ENCODE results near the gene RASEF.

Gene RASEF

DNA sequence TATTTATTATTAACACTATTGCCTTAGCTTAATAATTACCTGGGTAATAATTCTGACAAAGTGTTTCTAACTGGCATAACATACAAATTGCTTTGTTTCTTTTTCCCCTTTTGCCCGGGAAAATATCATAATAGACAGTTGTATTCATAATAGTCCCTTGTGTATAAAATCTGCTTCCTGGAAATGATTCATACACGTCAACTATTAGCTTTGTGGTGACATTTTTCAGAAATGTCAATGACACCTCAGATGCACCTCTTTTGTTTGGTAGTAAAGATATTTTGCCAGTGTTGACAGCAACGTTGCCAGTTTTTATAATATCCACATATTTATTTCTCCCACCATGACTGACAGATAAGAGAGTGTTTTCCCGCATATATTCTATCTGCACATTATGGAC lies 73.0 kb downstream of the RASEF start:
- TF ChIP-seq EZH2phosphoT487 (IDR thresholded peaks at IDR 0.05; ENCODE audit: borderline replicate concordance, low read length) (no peak), CTCF (IDR thresholded peaks at IDR 0.05; ENCODE audit: low read depth, low read length, poor library complexity, severe bottlenecking) (no peak)
- Histone ChIP-seq H3K27ac (ENCODE audit: low read depth, low read length) (no peak overlapping the region), H3K9me3 (ENCODE audit: control insufficient read depth, insufficient read depth, low read length) (no peaks in the 10 kb centered on the region), H3F3A (ENCODE audit: control insufficient read depth, insufficient read depth) (no peaks in the 10 kb centered on the region), H4K20me1 (ENCODE audit: control insufficient read depth, insufficient read depth, low read depth, low read length) (no peaks in the 10 kb centered on the region), H3K36me3 (ENCODE audit: control insufficient read depth, low read length) (no peaks in the 10 kb centered on the region), H3K9me2 (replicated peaks; ENCODE audit: control insufficient read depth, low read length) (no peaks in the 10 kb centered on the region), H3K79me2 (ENCODE audit: control insufficient read depth, low read length) (no peaks in the 10 kb centered on the region), H3K27me3 (ENCODE audit: control insufficient read depth, low read length) (no peaks in the 10 kb centered on the region), H3K4me3 (ENCODE audit: low read length) (no peak overlapping the region), H3K4me2 (ENCODE audit: low read length) (no peak overlapping the region), H3K4me1 (ENCODE audit: control insufficient read depth, low read length) (no peaks in the 10 kb centered on the region)

GRCh38 chr9:82988488-82988887 lies 74.5 kb downstream of the RASEF start:
- no peak for TF ChIP-seq EZH2phosphoT487 (IDR thresholded peaks at IDR 0.05; ENCODE audit: borderline replicate concordance, low read length)
- TF ChIP-seq CTCF (IDR thresholded peaks at IDR 0.05; ENCODE audit: low read depth, low read length, poor library complexity, severe bottlenecking) = no peak
- no peaks in the 10 kb centered on the region for H3K36me3 ChIP-seq (ENCODE audit: control insufficient read depth, low read length)
- H3K4me3 ChIP-seq (ENCODE audit: low read length) = no peak overlapping the region
- H3K4me1 ChIP-seq (ENCODE audit: control insufficient read depth, low read length) = no peaks in the 10 kb centered on the region
- no peaks in the 10 kb centered on the region for H3K79me2 ChIP-seq (ENCODE audit: control insufficient read depth, low read length)
- H3F3A ChIP-seq (ENCODE audit: control insufficient read depth, insufficient read depth) = no peaks in the 10 kb centered on the region
- H3K9me3 ChIP-seq (ENCODE audit: control insufficient read depth, insufficient read depth, low read length) = no peaks in the 10 kb centered on the region
- no peaks in the 10 kb centered on the region for H4K20me1 ChIP-seq (ENCODE audit: control insufficient read depth, insufficient read depth, low read depth, low read length)
- H3K9me2 ChIP-seq (replicated peaks; ENCODE audit: control insufficient read depth, low read length) = no peaks in the 10 kb centered on the region
- H3K27ac ChIP-seq (ENCODE audit: low read depth, low read length) = no peak overlapping the region
- H3K27me3 ChIP-seq (ENCODE audit: control insufficient read depth, low read length) = no peaks in the 10 kb centered on the region
- no peak overlapping the region for H3K4me2 ChIP-seq (ENCODE audit: low read length)

DNA sequence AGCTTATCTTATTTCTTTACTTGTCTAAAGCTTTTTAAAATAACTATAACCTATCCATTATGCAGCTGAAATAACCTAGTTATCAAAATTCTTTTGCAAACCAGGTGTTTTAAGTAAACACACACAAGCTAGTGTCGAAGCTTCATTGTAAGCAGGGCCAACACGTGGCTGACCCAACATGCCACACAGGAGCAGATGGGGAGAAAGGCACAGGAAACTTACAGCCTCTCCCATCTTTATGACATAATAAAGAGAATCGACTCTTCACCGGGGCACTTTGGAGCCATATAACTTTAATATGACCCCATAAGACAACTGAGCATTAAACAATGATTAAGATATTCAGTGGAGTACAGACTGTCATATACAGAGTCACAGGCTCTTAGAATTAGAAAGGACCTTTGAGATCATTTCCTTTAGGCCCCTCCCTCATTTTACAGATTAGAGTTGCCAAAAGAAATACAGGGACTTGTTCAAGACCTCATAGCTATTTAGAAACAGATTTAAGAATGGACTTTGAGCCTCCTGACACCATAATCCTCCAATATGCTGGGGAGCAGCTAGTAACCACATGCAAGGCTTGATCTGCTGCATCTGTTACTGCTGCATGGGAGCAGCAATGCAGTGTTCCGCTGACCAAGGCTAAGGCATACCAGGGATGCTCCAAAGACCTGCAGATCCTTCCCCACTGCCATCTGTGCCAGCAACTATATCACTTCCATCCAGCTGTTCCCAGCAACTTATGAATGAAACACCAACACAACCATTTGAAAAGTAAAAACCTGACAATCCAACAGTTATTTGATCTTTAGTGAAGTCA lies 75.4 kb downstream of the RASEF start:
- no peak overlapping the region for H3K4me3 ChIP-seq (ENCODE audit: low read length)
- no peaks in the 10 kb centered on the region for H3K9me2 ChIP-seq (replicated peaks; ENCODE audit: control insufficient read depth, low read length)
- H3K4me1 ChIP-seq (ENCODE audit: control insufficient read depth, low read length) = no peaks in the 10 kb centered on the region
- H3K9me3 ChIP-seq (ENCODE audit: control insufficient read depth, insufficient read depth, low read length) = no peaks in the 10 kb centered on the region
- H3F3A ChIP-seq (ENCODE audit: control insufficient read depth, insufficient read depth) = no peaks in the 10 kb centered on the region
- no peaks in the 10 kb centered on the region for H3K79me2 ChIP-seq (ENCODE audit: control insufficient read depth, low read length)
- no peaks in the 10 kb centered on the region for H3K27me3 ChIP-seq (ENCODE audit: control insufficient read depth, low read length)
- no peak overlapping the region for H3K27ac ChIP-seq (ENCODE audit: low read depth, low read length)
- H3K36me3 ChIP-seq (ENCODE audit: control insufficient read depth, low read length) = no peaks in the 10 kb centered on the region
- no peaks in the 10 kb centered on the region for H4K20me1 ChIP-seq (ENCODE audit: control insufficient read depth, insufficient read depth, low read depth, low read length)
- no peak overlapping the region for H3K4me2 ChIP-seq (ENCODE audit: low read length)
- TF ChIP-seq CTCF (IDR thresholded peaks at IDR 0.05; ENCODE audit: low read depth, low read length, poor library complexity, severe bottlenecking) = no peak
- TF ChIP-seq EZH2phosphoT487 (IDR thresholded peaks at IDR 0.05; ENCODE audit: borderline replicate concordance, low read length) = no peak

Measured in DOHH2 (cell line).